ENCODE data around the gene MCF2L.

Gene MCF2L

DNA sequence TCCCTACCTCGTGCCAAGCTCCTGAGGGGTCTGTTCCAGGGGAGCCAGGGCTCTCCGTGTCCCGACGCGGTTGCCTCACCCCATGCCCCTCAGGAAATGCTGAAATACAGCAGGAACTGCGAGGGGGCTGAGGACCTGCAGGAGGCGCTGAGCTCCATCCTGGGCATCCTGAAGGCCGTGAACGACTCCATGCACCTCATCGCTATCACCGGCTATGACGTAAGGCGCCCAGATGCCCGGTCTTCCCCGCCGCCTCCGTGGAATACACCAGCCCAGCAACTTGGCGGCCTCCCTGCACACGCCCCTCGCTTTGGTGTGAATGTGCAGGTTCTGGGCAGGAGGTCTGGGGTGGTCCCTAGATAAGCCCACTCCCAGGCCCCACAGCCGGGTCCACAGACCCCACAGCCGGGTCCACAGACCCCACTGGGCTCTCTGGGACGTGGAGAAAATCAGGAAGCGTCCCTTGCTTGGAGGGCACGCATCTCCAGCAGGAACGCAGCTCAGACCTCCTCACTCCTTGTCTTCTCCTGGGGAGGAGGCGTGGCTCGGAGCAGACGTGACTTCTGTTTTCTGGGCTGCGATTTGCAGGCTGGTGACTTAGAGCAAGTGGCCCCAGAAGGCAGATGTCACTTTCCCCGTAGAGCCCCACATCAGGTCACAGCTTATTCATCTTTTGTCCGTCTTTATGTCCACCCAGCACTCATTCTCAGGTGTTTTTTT lies 117.2 kb downstream of the MCF2L start:
- no peak for DNase-seq

DNA sequence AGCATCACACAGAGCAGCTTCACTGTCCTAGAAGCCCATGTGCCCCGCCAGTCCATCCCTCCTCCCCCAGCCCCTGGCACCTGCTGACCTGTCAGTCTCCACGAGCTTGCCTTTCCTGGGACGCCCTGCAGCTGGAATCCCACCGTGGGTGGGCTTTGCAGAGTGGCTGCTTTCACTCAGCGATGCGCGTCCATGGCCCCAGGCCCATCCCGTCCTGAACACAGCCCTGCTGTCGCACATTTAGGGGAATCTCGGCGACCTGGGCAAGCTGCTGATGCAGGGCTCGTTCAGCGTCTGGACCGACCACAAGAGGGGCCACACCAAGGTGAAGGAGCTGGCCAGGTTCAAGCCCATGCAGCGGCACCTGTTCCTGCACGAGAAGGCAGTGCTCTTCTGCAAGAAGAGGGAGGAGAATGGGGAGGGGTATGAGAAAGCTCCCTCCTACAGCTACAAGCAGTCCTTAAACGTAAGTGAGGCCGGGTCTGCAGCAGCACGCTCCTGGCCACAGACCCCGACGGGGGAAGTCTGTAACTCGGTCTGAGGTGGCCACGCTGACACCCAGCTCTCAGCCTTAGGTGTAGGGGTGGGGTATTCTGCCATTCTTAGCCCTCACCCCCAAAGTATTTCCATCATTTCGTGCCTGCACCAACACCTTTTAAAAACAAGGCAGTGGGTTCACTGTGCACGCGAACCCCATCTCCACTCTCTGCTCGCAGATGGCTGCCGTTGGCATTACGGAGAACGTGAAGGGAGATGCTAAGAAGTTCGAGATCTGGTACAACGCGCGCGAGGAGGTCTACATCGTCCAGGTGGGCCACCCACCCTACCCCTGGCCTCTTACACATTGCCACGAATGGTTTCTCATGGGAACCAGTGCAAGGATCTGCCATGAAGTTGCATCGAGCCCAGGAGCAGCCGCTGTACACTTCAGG lies 118.2 kb downstream of the MCF2L start:
- DNase-seq: no peak

DNA sequence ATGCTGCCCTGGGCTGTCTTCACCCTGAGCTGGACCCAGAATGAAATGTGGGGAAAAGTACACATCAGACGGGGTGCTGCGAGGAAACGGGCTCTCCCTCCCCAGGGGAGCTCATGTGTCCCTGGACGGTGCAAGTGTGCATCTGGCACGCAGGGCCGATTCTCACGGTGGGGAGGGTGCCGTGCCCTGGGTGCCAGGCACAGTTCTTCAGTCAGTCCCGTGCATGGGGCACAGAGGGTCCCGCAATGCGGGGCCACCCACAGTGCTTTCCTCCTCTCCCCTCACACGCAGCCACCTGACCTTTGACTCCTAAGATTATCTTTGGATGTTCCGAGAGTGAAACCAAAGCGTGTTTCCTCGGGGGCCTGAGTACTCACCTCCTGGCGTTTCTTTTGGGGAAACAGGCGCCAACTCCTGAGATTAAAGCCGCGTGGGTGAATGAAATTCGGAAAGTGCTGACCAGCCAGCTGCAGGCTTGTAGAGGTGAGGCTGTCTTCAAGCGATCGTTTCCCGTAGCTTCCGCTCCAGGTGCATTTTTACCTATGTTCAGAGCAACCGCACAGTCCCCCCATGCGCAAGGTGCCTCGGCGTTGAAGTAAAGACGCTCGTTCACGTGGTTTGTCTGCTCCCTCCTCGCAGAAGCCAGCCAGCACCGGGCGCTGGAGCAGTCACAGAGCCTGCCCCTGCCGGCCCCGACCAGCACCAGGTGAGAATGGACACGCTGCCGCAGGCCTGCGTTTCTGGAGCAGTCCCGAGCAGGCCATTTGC lies 119.1 kb downstream of the MCF2L start:
- no peak for DNase-seq

DNA sequence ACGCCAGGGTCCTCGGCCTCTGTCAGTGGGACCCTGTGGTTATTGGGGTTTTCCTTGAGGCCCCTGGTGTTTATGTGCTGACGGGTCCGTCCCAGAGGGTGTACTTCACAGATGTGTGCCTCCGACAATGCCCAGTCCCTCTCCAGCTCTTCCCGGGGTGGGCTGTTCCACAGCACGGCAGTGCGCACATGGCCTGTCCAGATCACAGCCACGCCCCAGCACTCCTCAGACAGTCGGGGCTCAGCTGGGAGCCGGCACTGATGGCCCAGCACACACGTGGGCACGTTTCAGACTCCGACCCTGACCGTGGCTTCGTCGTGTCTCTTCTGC lies 119.6 kb downstream of the MCF2L start:
- no peak for DNase-seq

DNA sequence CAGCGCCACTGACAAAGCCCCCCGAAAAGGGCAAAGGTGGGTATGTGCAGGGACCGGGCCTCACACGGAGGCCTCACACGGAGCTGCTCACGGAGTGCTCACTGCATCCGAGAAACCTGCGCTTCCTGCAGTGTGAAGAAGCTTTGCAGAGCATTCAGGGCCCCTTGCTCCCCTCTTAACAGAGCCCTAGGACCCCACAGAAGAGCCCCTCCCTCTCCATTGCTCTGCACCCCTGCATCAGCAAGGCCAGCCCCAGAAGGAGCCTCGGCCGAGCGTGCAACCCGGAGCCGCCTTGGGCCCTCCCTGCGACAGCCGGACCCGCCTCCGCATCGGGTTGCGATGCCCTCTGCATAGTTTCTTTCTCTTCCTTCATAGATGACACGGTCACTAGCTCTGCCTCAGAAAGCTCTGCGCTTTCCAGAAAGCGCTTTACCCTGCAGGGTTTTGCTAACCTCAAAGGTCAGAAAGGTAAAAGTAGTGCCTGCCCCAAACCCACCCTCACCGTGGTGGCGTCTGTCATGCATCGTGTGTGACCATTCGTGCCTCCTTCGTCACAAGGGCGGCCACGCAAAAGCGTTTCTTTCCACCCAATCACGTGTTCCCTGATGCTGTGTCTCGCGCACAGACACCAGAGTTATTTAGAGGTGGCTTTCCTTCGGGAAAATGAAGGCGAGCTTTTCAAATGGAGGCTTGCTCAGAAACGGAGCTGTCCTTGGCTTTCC lies 120.8 kb downstream of the MCF2L start:
- no peak for DNase-seq

DNA sequence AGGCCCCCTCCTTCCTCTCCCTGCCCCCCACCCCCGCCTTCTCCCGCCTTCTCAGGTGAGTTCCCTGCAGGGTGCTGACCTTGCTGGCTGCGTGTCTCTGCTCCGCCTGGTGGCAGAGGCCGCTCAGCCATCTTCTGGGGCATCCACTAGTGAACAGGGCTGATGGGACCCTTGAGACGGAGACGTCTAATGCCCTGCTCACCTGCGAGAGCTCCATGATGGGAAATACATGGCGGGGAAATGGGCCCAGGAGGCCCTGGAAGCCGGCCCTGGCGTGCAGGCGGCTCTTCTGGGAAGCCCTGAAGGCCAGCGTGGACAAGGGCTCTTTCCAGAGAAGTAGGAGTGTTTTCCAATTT lies 121.4 kb downstream of the MCF2L start:
- no peak for DNase-seq

DNA sequence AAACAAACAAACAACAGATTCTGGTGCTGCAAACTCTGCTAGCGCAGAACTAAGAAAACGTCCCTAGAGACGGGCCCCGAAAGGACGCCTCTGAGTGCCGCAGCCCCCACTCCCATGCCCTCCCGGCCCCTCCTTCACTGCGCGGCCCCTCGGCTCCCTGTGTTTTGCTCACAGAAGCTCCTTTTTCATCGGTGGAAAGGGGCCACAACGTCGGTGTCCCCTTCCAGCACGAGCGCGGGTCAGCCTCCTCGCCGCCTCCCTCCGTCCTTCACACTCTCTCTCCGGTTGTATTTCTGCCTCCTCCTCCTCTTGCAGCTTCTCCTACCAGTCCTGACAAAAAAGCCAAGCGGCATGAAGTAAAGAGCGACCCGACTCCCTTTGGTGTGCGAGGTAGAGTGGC lies 121.8 kb downstream of the MCF2L start:
- DNase-seq: no peak

DNA sequence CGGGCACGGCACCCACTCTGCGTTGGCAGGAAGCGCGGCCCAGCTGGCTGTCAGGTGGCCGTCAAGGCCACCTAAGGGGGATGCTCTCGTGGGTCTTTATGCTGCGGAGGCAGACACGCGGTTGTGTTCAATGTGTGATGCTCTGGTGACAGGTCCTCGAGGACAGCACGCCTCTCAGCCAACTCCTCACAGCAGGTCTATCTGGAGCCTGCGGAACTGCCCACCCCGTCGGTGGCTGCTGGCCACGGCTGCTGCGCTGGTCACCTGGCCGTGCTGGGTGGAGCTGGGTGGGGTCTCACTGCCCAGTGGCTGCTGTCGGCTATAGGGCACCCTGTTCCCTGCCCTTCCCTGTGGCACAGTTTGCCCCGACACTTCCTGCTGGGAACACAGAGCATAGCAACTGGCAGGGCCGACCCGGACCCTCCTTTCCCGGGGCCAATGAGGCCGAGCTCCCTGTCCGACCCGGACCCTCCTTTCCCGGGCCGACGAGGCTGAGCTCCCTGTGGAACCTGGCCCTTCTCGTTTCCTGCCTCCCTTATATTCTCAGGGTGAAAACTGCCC lies 122.3 kb downstream of the MCF2L start:
- no peak for DNase-seq

DNA sequence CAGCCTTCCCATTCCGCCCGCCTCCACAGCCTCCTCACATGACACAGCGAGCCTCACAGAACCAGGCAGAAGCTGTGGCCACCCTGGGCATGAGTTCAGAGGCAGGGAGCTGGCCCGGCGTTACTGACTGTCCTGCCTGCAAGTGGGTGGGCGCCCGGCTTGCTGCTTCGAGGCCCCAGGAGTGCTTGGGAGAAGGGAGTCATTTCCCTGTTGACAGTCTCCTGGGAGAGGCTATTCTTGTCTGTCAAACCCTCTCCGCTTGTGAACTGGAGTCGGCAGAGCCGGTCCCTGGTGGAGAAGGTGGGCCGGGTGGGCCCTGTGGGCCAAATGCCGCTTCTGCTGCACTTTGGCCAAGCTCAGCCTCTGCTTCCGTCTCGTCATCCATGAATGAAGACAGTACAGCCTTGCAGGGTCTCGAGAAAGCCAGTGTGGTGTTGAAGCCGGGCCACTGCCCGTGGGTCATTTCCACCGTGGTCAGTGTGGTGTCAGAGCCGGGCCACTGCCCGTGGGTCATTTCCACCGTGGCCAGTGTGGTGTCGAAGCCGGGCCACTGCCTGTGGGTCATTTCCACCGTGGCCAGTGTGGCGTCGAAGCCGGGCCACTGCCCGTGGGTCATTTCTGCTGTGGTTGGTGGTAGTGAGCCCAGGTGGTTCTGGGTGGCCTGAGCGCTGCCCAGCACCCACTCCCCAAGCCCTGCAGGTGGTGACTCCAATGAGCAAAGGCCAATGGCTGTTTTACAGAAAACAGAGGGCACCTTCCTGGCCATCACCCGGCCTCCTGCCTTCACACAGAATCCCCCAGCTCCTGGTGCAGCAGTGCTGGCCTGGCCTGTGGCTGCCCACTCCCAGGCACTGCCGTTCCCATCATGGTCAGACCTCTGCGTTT lies 123.1 kb downstream of the MCF2L start:
- no peak for DNase-seq

DNA sequence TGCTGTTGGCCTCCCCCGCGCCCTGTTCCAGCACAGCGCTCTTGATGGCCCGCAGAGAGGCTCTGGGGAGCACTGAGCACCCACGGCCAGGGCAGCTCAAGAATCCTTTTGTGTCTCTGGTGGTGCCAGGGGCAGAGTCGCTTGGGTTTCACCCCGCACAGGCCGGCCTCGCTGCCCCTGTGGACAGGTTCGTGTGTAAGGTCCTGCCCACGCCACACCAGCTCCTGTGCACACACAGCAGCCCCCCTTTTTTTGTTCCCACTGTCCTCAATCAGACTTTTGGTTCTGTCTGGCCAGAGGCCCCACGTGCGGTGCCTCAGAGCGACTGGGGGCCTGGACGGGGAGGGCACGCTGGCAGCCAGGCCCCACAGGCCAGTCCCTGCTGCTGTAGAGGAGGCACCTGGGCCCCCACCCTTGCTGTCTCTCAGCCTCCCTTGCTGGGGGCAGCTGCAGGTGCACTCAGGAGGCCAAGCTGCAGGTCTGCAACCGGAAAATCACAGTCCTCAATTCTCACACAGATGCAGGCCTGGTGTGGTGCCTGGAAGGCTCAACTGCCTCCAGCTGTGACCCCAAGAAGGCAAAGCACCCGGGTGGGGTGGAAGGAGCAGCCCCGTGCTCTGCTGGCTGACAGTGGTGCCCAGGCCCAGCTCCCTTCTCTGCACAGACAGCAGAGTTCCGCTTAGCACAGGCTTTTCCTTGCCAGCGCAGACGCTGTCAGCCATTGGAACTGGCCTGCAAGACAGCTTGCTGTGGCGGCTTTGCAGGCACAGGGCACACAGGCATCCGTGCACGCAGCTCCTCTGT lies 124.0 kb downstream of the MCF2L start:
- DNase-seq: no peak

DNA sequence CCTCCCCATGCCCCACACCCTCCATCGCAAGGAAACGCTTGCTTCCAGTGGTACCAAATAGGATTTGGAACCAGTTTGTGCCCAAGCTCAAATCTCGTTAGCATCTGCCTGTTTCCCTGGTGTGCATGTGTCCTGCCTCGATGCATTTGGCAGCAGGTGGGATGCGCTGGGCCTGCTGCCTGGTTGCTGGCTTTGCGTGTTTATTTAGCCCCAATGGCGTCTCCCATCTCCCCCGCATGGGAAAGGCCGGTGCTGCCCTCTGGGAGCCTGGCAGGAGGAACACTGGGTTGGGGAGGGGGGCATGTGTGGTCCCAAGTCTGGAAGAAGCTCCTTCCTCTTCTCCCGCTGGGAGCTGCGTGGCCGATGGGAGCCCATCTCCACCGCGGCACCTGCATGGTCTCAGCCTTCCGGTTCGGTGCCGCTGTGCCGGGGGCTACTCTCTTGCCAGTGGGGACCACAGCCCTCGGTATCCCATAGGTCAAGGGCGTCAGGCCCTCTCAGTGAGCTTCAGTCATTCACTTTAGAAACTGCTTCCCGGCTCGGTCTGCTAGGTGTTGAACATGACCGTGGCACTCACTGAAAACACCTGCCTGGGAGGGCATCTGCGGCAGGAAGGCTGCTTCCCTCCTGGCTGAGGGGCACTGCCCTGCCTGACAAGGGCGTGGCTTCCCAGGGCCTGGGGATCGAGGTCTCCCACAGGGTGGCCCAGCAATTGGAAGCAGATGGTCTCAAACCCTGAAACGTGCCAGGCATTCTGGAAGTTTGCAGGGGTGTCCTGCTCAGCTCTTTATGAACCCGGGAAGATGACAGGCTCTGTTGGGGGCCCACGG lies 124.8 kb downstream of the MCF2L start:
- DNase-seq: no peak

DNA sequence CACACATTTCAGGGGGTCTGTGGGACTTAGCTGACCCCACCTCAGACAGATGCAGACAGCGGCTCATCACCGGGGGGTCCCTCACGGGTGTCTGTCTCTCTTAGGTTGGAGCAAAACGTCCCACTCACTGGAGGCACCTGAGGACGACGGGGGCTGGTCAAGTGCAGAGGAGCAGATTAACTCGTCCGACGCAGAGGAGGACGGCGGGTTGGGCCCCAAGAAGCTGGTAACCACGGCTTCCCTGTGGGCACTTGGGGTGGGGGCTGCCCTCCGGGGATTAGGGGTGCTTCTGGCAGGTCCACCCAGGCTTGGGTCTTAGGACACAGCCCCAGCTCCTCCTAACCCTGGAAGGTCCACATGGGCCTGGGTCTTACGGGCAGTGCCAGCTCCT lies 125.4 kb downstream of the MCF2L start:
- no peak for DNase-seq

DNA sequence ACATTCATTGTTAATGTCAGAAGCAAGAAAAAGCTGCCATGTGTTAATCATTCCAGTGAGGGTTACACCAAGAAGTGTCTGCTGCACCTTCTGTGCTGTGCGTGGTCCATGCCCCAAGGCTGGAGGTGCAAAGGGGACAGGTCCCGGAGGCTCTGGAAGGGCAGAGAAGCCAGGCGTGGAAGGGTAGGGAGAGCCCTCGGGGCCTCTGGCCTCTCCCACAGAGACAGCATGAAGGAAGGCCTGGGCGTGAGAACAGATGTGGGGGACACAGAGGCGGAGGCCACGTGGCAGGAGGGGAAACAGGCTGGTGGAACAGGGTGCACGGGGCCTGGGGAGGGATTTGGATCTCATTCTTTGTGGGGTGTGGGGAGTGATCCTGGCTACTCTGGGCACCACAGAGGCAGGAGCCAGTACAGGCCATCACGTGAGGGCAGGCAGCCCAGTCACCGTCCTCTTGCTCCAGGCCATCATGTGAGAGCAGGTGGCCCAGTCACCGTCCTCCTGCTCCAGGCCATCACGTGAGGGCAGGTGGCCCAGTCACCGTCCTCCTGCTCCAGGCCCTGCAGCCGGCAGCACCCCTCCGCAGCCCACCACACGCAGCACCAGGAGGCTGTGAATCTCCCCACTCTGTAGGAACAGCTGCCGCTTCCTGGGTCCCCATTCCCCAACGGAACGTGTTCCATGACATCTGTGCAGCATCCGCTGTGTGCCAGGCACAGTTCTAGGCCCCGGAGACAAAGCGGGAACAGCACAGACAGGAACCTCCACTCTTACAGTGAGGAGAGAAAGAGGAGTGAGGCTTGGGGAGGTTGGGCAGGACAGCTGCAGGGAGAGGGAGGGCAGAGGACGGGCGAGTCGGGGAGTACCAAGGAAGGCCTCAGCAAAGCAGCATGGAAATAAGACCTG lies 126.4 kb downstream of the MCF2L start:
- DNase-seq: no peak

DNA sequence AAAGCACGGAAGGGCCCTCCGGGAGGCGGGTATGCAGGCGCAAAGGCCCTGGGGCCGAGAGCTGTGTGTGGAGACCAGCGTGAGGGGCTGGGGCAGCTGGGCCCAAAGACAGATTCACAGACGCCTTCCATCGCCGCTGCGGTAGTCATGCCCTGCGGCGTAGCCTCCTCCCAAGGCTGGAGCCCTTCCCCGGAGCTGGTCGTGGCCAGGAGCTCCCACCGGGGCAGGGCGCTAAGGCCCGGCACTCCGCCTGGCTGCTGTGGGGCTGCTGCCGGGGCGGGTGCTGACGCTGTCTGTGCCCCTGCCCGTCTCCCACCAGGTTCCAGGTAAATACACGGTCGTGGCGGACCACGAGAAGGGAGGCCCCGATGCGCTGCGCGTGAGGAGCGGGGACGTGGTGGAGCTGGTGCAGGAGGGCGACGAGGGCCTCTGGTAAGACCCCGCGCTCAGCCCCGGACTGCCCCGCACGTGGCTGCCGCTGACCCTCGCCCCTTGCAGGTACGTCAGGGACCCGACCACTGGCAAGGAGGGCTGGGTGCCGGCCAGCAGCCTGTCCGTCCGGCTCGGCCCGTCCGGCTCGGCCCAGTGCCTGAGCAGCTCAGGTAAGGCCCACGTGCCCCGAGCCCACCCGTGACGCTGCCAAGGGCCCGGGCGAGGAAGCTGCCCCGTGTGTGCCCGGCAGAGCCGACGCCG lies 127.2 kb downstream of the MCF2L start:
- DNase-seq: no peak

DNA sequence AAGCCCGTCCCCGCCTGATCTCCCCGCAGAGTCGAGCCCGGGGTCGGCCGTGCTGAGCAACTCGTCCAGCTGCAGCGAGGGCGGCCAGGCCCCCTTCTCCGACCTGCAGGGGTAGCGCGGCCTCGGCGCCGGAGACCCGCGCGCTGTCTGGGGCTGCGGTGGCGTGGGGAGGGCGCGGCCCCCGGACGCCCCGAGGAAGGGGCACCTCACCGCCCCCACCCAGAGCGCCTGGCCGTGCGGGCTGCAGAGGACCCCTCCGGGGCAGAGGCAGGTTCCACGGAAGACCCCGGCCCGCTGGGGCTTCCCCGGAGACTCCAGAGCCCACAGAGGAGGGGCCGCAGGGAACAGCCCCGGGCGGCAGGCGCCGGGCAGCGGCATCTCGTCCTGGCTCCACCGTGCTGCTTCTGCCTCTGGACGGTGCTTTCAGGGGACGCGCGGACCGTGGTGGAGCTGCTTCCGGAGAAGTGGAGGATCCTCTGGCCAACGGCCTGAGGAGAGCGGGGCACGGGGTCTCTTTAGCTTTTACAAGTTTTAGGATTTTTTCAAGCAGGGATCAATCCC lies 127.8 kb downstream of the MCF2L start:
- no peak for DNase-seq

DNA sequence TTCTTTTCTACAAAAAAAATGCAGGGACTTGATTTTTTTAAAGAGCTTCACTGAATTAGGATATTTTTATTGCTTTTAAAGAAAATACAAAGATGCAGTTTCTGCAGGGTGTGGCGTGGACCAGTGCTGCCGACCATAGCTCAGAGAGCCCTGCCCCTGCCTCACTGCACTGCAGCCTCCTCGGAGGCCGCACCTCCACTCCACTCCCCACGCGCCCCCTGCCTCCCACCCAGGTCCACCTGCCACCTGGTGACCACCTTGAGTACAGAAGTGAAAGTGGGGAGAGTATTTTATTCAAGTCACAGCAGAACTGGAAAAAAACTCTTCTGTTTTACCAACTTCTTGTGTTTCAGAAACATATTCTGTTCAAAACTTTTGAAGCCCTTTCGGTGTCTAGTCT lies 128.6 kb downstream of the MCF2L start:
- DNase-seq: no peak

DNA sequence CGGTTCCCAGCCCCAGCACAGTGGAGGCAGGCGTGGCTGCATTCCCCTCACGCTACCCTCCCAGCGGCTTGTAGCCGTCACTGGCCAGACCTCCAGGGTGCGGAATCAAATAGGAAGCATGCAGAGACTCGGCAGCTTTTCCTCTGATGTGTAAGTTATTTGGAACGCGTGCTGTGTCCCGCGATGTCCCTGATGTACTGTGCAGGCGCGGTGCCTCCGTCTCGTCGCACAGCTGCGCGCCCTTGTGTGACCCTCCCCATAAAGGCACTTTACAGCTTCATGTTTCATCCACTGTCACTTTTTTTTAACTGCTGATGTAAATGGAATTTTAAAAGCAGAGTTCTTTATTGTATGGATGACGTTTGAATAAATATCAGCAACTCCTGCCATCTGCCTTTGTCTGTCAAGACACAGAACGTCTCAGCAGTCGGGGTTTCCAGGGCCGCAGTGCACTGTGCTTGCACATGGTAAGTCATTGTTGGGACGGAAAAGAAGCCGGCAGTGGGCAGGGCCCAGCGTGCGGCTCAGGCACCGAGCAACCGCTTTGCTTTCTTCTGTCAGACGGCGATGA lies 129.2 kb downstream of the MCF2L start:
- no peak for DNase-seq

Measured in CD4-positive, alpha-beta T cell treated with Interferon gamma for 1 hour (primary cell).